ENCODE results near the gene PRR23C. TPM values are rescaled to one million over a fixed set of nuclear protein-coding genes. Genes with fewer than 3 reads are reported as not detected.

Gene PRR23C
- not detected for polyA plus RNA-seq (ENCODE audit: low read depth in 6 of 6)

GRCh38 chr3:139044366-139045210 lies at the start of gene PRR23C:
PRR23C (minus strand) TSS chr3:139044892; CDS start chr3:139044620, 272 bp downstream.
- Mint-ChIP-seq H3K27me3 (peaks cover 0 to 4% (median 0%) of the 10 kb centered on the region in 3 donors), H3K36me3 (no peaks in the 10 kb centered on the region), H3K27ac (peak within 1 kb of the TSS in 1 of 6 donors; percentile 20), H3K9me3 (peaks cover 4 to 31% (median 17%) of the 10 kb centered on the region in 7 donors), H3K4me1 (no peaks in the 10 kb centered on the region), H3K4me3 (peak within 1 kb of the TSS in 1 of 8 donors; percentile 65)
- ATAC-seq (ENCODE audit: low read depth in 2 of 2) = no peak
- DNase-seq = no peak

- peaks cover 4 to 28% (median 12%) of the 10 kb centered on the region in 7 donors for H3K9me3 Mint-ChIP-seq
These were observed 49.1 kb upstream of the PRR23C start for GRCh38 chr3:139093840-139094239.

GRCh38 chr3:139088462-139089324 lies 44.0 kb upstream of the PRR23C start:
- Mint-ChIP-seq H3K27ac (no peak overlapping the region), H3K9me3 (peaks cover 3 to 24% (median 6%) of the 10 kb centered on the region in 7 donors), H3K4me3 (no peak overlapping the region), H3K4me1 (no peaks in the 10 kb centered on the region), H3K36me3 (no peaks in the 10 kb centered on the region), H3K27me3 (peaks cover 0 to 9% (median 8%) of the 10 kb centered on the region in 3 donors)
- ATAC-seq (ENCODE audit: low read depth in 2 of 2) (no peak), DNase-seq (no peak)

More at GRCh38 chr3:139093840-139094239, 49.1 kb upstream of the PRR23C start:
- H3K36me3 Mint-ChIP-seq = no peaks in the 10 kb centered on the region
- H3K27me3 Mint-ChIP-seq = peaks cover 16 to 21% (median 18%) of the 10 kb centered on the region in 3 donors
- no peak overlapping the region for H3K4me3 Mint-ChIP-seq
- no peak overlapping the region for H3K27ac Mint-ChIP-seq
- no peaks in the 10 kb centered on the region for H3K4me1 Mint-ChIP-seq
- no peak for ATAC-seq (ENCODE audit: low read depth in 2 of 2)
- no peak for DNase-seq

- no peaks in the 10 kb centered on the region for H3K4me1 Mint-ChIP-seq
- no peak overlapping the region for H3K4me3 Mint-ChIP-seq
- H3K27ac Mint-ChIP-seq = no peak overlapping the region
- no peaks in the 10 kb centered on the region for H3K36me3 Mint-ChIP-seq
- DNase-seq (no peak), ATAC-seq (ENCODE audit: low read depth in 2 of 2) (no peak)
- H3K27me3 Mint-ChIP-seq = peaks cover 0 to 7% (median 7%) of the 10 kb centered on the region in 3 donors
- peaks cover 3 to 24% (median 10%) of the 10 kb centered on the region in 7 donors for H3K9me3 Mint-ChIP-seq
These were observed 42.9 kb upstream of the PRR23C start for GRCh38 chr3:139087621-139088020.

- ATAC-seq (ENCODE audit: low read depth in 2 of 2) = no peak
- H3K27ac Mint-ChIP-seq = no peak overlapping the region
These were observed 39.5 kb upstream of the PRR23C start for GRCh38 chr3:139084176-139084575.

GRCh38 chr3:139074565-139075115 lies 29.9 kb upstream of the PRR23C start:
- Mint-ChIP-seq H3K27ac (no peak overlapping the region), H3K4me3 (peak overlapping the region in 1 of 8 donors; percentile 11), H3K4me1 (no peaks in the 10 kb centered on the region), H3K9me3 (peaks cover 17 to 65% (median 30%) of the 10 kb centered on the region in 7 donors), H3K36me3 (peaks cover 0 to 12% of the 10 kb centered on the region in 2 donors), H3K27me3 (peaks cover 0 to 15% (median 10%) of the 10 kb centered on the region in 3 donors)
- DNase-seq = no peak
- ATAC-seq (ENCODE audit: low read depth in 2 of 2) = no peak

More at GRCh38 chr3:139084176-139084575, 39.5 kb upstream of the PRR23C start:
- Mint-ChIP-seq H3K4me1 (no peaks in the 10 kb centered on the region), H3K27me3 (no peaks in the 10 kb centered on the region), H3K9me3 (peaks cover 2 to 20% (median 5%) of the 10 kb centered on the region in 7 donors), H3K36me3 (no peaks in the 10 kb centered on the region), H3K4me3 (no peak overlapping the region)
- no peak for DNase-seq

GRCh38 chr3:139062918-139063317 lies 18.2 kb upstream of the PRR23C start:
- no peaks in the 10 kb centered on the region for H3K36me3 Mint-ChIP-seq
- no peak overlapping the region for H3K4me3 Mint-ChIP-seq
- H3K27ac Mint-ChIP-seq = no peak overlapping the region
- ATAC-seq (ENCODE audit: low read depth in 2 of 2) (no peak), DNase-seq (no peak)
- H3K9me3 Mint-ChIP-seq = peaks cover 0 to 9% (median 3%) of the 10 kb centered on the region in 7 donors
- no peaks in the 10 kb centered on the region for H3K4me1 Mint-ChIP-seq
- peaks cover 0 to 5% (median 0%) of the 10 kb centered on the region in 3 donors for H3K27me3 Mint-ChIP-seq

- ATAC-seq (ENCODE audit: low read depth in 2 of 2) (no peak), DNase-seq (no peak)
- H3K36me3 Mint-ChIP-seq = peaks cover 0 to 7% of the 10 kb centered on the region in 2 donors
- H3K9me3 Mint-ChIP-seq = peaks cover 14 to 64% (median 25%) of the 10 kb centered on the region in 7 donors
- H3K27me3 Mint-ChIP-seq = no peaks in the 10 kb centered on the region
- no peaks in the 10 kb centered on the region for H3K4me1 Mint-ChIP-seq
- H3K4me3 Mint-ChIP-seq = no peak overlapping the region
- H3K27ac Mint-ChIP-seq = peak overlapping the region in 1 of 6 donors; percentile 50
These were observed 8.3 kb upstream of the PRR23C start for GRCh38 chr3:139052802-139053600.

GRCh38 chr3:139043554-139044365 lies 932 bp downstream of the PRR23C start:
- no peaks in the 10 kb centered on the region for H3K4me1 Mint-ChIP-seq
- no peak overlapping the region for H3K27ac Mint-ChIP-seq
- peaks cover 0 to 9% (median 0%) of the 10 kb centered on the region in 3 donors for H3K27me3 Mint-ChIP-seq
- peaks cover 4 to 29% (median 14%) of the 10 kb centered on the region in 7 donors for H3K9me3 Mint-ChIP-seq
- no peak for DNase-seq
- ATAC-seq (ENCODE audit: low read depth in 2 of 2) = no peak
- no peak overlapping the region for H3K4me3 Mint-ChIP-seq
- no peaks in the 10 kb centered on the region for H3K36me3 Mint-ChIP-seq

- Mint-ChIP-seq H3K27me3 (peaks cover 6 to 21% (median 7%) of the 10 kb centered on the region in 3 donors), H3K27ac (no peak overlapping the region), H3K9me3 (peaks cover 0 to 4% (median 0%) of the 10 kb centered on the region in 7 donors), H3K4me1 (no peaks in the 10 kb centered on the region), H3K4me3 (no peak overlapping the region), H3K36me3 (no peaks in the 10 kb centered on the region)
- no peak for ATAC-seq (ENCODE audit: low read depth in 2 of 2)
- no peak for DNase-seq
These were observed 7.2 kb downstream of the PRR23C start for GRCh38 chr3:139037478-139037877.

GRCh38 chr3:139032326-139033002 lies 12.2 kb downstream of the PRR23C start:
- Mint-ChIP-seq H3K27ac (no peak overlapping the region), H3K4me1 (no peaks in the 10 kb centered on the region), H3K36me3 (peaks cover 0 to 6% of the 10 kb centered on the region in 2 donors), H3K4me3 (peak overlapping the region in 1 of 8 donors; percentile 6), H3K9me3 (peaks cover 4 to 39% (median 19%) of the 10 kb centered on the region in 7 donors), H3K27me3 (peaks cover 0 to 15% (median 3%) of the 10 kb centered on the region in 3 donors)
- DNase-seq (no peak), ATAC-seq (ENCODE audit: low read depth in 2 of 2) (no peak)
